Endodermal cell (in vitro differentiated cells): ENCODE data around the gene TGFB1. TPM values are rescaled to one million over a fixed set of nuclear protein-coding genes. Genes with fewer than 3 reads are reported as not detected.

Source experiments
- DNase-seq: peaks from one replicate; pipeline ENCODE4 v3.0.0-alpha.2; 2017
- H3K27ac ChIP-seq: 2 replicates; pipeline ENCODE4 v1.5.1; 2013; ENCODE audit warnings: mild to moderate bottlenecking, low read depth, low read length, moderate library complexity
- H3K27me3 ChIP-seq: 2 replicates; pipeline ENCODE4 v1.6.1; 2013; ENCODE audit warnings: mild to moderate bottlenecking, low read length, moderate library complexity; ENCODE audit not compliant: insufficient read depth, control insufficient read depth, poor library complexity, severe bottlenecking
- H3K36me3 ChIP-seq: 2 replicates; pipeline ENCODE4 v1.7.0; 2013; ENCODE audit warnings: mild to moderate bottlenecking, low read length, moderate library complexity; ENCODE audit not compliant: control insufficient read depth, insufficient read depth
- H3K4me1 ChIP-seq: one replicate; pipeline ENCODE4 v1.7.0; 2013; ENCODE audit warnings: low read length; ENCODE audit not compliant: control insufficient read depth, insufficient read depth
- H3K4me3 ChIP-seq: 2 replicates; pipeline ENCODE4 v1.5.1; 2013; ENCODE audit warnings: mild to moderate bottlenecking, low read length, moderate library complexity
- H3K9ac ChIP-seq: 2 replicates; pipeline ENCODE4 v1.6.1; 2013; ENCODE audit warnings: mild to moderate bottlenecking, low read length, moderate library complexity; ENCODE audit not compliant: poor library complexity, severe bottlenecking; ENCODE audit errors: extremely low read depth
- H3K9me3 ChIP-seq: 2 replicates; pipeline ENCODE4 v1.6.1; 2013; ENCODE audit warnings: mild to moderate bottlenecking, low read length, moderate library complexity; ENCODE audit not compliant: control insufficient read depth
- H3K27ac Mint-ChIP-seq: 2 replicates; pipeline ENCODE4 v1.8.0; 2020; ENCODE audit warnings: mixed read lengths
- H3K27me3 Mint-ChIP-seq: 2 replicates; pipeline ENCODE4 v1.8.0; 2021; ENCODE audit warnings: mild to moderate bottlenecking, mixed read lengths; ENCODE audit not compliant: insufficient read depth
- H3K36me3 Mint-ChIP-seq: 2 replicates; pipeline ENCODE4 v1.8.0; 2020; ENCODE audit warnings: low read depth, mixed read lengths
- H3K4me1 Mint-ChIP-seq: 2 replicates; pipeline ENCODE4 v1.8.0; 2020; ENCODE audit warnings: mixed read lengths
- H3K4me3 Mint-ChIP-seq: 2 replicates; pipeline ENCODE4 v1.8.0; 2020; ENCODE audit warnings: mild to moderate bottlenecking, moderate library complexity, mixed read lengths
- H3K9me3 Mint-ChIP-seq: 2 replicates; pipeline ENCODE4 v1.8.0; 2020; ENCODE audit warnings: mild to moderate bottlenecking, mixed read lengths
- WGBS, 2 experiments: methylation state at CpG; one replicate each; pipeline versions ENCODE4 v1.1.5 to v1.1.7; 2013; ENCODE audit warnings: missing lambda C conversion rate in 2 of 2, mixed read lengths in 1 of 2; ENCODE audit not compliant: insufficient coverage in 1 of 2, insufficient read length in 1 of 2; 5-methylcytosine and 5-hydroxymethylcytosine counted together
- total RNA-seq, 2 donors: library from RNA; stranded (reverse); fragmentation: NEBNext Ultra II Directional in 1 of 2; extraction: Animal tissue kit (Norgen Biotek cat#: 25700) in 1 of 2; gene quantifications; 2 replicates in 1 of 2; 3 replicates in 1 of 2; pipeline ENCODE4 v1.2.1, GENCODE V29; 2021
- TF ChIP-seq, protein P1 (sequence below): fragments of 200-600 bp; sonication (generic); conservative IDR thresholded peaks from 2 replicates; pipeline ENCODE4 v1.5.0; 2021; ENCODE audit warnings: antibody characterized with exemption, mild to moderate bottlenecking

Gene TGFB1
- total RNA-seq, 2 donors from 2014 or later = 56.3 to 60.1 TPM

DNA sequence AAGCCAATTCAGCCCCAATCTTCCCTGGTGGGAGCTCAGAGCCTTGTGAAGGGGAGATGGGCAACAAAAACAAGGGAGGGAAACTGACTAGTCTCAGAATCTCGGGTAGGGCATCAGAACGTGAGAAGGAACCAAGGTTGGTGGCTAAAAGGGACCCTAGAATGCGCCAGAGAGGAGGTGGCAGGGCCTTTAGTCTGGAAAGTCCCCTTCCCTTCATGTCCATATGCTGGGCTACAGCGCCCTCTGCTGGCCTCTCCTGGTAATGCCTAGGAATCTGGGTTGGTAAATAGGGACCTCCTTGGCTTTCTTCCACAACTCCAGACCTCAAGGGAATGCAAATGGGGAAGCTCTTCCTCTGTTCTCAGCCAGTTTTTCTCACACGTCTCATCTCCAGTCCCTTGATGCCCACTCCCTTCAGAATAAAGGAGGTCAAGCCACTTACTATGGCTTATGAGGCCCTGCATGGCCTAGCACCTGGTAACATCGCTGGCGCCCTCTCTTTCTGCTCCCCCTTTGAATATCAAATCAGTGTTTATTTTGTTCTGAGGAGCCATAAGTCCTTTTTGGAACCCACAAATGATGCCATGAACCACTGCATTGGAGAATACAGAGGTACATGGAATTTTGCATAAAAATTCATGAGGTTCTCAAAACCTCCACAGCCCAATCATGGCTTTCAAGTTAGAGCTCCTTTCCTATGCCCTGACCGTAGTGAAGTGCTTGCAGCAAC lies 45.1 kb downstream of the TGFB1 start:
- no peaks in the 10 kb centered on the region for H3K9me3 ChIP-seq
- WGBS, 2 experiments = 30 to 40% methylated on average over 5 to 8 of the region's 8 CpGs
- peak overlapping the region; percentile 91 for H3K4me3 ChIP-seq
- H3K4me1 Mint-ChIP-seq = peaks cover 19% of the 10 kb centered on the region
- H3K4me3 Mint-ChIP-seq = peak overlapping the region; percentile 96
- peak overlapping the region; percentile 100 for H3K27ac Mint-ChIP-seq
- TF ChIP-seq, protein P1, sequence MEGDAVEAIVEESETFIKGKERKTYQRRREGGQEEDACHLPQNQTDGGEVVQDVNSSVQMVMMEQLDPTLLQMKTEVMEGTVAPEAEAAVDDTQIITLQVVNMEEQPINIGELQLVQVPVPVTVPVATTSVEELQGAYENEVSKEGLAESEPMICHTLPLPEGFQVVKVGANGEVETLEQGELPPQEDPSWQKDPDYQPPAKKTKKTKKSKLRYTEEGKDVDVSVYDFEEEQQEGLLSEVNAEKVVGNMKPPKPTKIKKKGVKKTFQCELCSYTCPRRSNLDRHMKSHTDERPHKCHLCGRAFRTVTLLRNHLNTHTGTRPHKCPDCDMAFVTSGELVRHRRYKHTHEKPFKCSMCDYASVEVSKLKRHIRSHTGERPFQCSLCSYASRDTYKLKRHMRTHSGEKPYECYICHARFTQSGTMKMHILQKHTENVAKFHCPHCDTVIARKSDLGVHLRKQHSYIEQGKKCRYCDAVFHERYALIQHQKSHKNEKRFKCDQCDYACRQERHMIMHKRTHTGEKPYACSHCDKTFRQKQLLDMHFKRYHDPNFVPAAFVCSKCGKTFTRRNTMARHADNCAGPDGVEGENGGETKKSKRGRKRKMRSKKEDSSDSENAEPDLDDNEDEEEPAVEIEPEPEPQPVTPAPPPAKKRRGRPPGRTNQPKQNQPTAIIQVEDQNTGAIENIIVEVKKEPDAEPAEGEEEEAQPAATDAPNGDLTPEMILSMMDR = peak; percentile 99
- H3K36me3 ChIP-seq = peaks cover 68% of the 10 kb centered on the region
- peak overlapping the region; percentile 40 for H3K27ac ChIP-seq
- peak; percentile 99 for DNase-seq
- peaks cover 7% of the 10 kb centered on the region for H3K4me1 ChIP-seq
- no peaks in the 10 kb centered on the region for H3K9me3 Mint-ChIP-seq
- H3K27me3 Mint-ChIP-seq = peaks cover 2% of the 10 kb centered on the region
- peaks cover 56% of the 10 kb centered on the region for H3K36me3 Mint-ChIP-seq
- H3K27me3 ChIP-seq = no peaks in the 10 kb centered on the region
- H3K9ac ChIP-seq = no peak overlapping the region

DNA sequence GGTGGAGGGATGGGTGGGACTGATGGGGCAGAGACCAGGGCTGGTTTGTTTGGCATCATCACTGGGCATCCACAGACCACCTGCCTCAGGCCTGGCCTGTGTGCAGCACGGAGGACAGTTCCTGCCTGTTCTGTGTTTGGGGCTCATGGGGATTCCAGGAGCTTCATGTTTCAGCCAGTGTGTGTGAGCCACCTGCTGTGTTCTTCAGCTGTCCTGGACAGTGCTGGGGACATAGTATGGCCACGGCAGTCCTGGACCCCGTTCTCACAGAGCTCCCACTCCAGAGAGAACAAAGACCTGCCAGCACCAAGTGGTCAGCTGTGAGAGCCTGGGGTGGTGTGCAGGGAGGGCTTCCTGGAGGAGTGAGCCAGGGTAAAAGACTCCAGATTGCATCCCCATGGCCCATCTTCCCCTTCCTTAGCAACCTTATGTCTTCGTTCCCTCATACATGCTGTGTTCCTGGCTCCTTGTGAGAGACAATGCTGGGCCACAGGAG lies 45.7 kb downstream of the TGFB1 start:
- Mint-ChIP-seq H3K4me3 (no peak overlapping the region), H3K27me3 (peaks cover 2% of the 10 kb centered on the region), H3K27ac (peak overlapping the region; percentile 100), H3K36me3 (peaks cover 54% of the 10 kb centered on the region), H3K9me3 (no peaks in the 10 kb centered on the region), H3K4me1 (peaks cover 19% of the 10 kb centered on the region)
- WGBS, 2 experiments = 95 to 96% methylated on average over 3 to 4 of the region's 4 CpGs
- no peak overlapping the region for H3K9ac ChIP-seq
- no peaks in the 10 kb centered on the region for H3K9me3 ChIP-seq
- TF ChIP-seq, protein P1 = no peak
- no peaks in the 10 kb centered on the region for H3K27me3 ChIP-seq
- no peak overlapping the region for H3K4me3 ChIP-seq
- peak overlapping the region; percentile 40 for H3K27ac ChIP-seq
- no peak for DNase-seq
- H3K36me3 ChIP-seq = peaks cover 67% of the 10 kb centered on the region
- peaks cover 7% of the 10 kb centered on the region for H3K4me1 ChIP-seq

GRCh38 chr19:41307090-41307875 lies 46.4 kb downstream of the TGFB1 start:
- Histone ChIP-seq H3K9ac (no peak overlapping the region), H3K4me3 (no peak overlapping the region), H3K27ac (peak overlapping the region; percentile 40), H3K36me3 (peaks cover 66% of the 10 kb centered on the region), H3K9me3 (no peaks in the 10 kb centered on the region), H3K4me1 (peaks cover 7% of the 10 kb centered on the region), H3K27me3 (no peaks in the 10 kb centered on the region)
- H3K4me1 Mint-ChIP-seq = peaks cover 19% of the 10 kb centered on the region
- H3K9me3 Mint-ChIP-seq = no peaks in the 10 kb centered on the region
- WGBS, 2 experiments = 81 to 94% methylated on average over 3 to 8 of the region's 8 CpGs
- H3K36me3 Mint-ChIP-seq = peaks cover 54% of the 10 kb centered on the region
- H3K4me3 Mint-ChIP-seq = no peak overlapping the region
- TF ChIP-seq, protein P1 = no peak
- no peak for DNase-seq
- peaks cover 2% of the 10 kb centered on the region for H3K27me3 Mint-ChIP-seq
- peak overlapping the region; percentile 22 for H3K27ac Mint-ChIP-seq
